Upper lobe of left lung (tissue), 6 donors: ENCODE measurements around the gene JAZF1. TPM values are rescaled to one million over a fixed set of nuclear protein-coding genes. Genes with fewer than 3 reads are reported as not detected.

Experiments used
- ATAC-seq, 2 donors: fragments of 200-7000 bp; cut with Tn5 transposase; one replicate each; pipeline ENCODE4 v1.9.1; 2022; ENCODE audit warnings: mild to moderate bottlenecking in 2 of 2, moderate library complexity in 2 of 2; ENCODE audit not compliant: low FRiP score in 2 of 2
- DNase-seq, 2 donors: peaks; one replicate each; pipeline ENCODE4 v3.0.0-alpha.2; 2019 to 2020
- H3K27ac ChIP-seq, 4 donors: fragments of 200-600 bp; sonication (generic); one replicate each; pipeline ENCODE4 v1.5.1; 2016 to 2019
- H3K27me3 ChIP-seq, 4 donors: fragments of 200-600 bp; sonication (generic); one replicate each; pipeline ENCODE4 v1.5.1; 2017 to 2019
- H3K36me3 ChIP-seq, 4 donors: fragments of 200-600 bp; sonication (generic); one replicate each; pipeline ENCODE4 v1.5.1; 2016 to 2019
- H3K4me1 ChIP-seq, 4 donors: fragments of 200-600 bp; sonication (generic); one replicate each; pipeline ENCODE4 v1.5.1; 2018 to 2019
- H3K4me3 ChIP-seq, 4 donors: fragments of 200-600 bp; sonication (generic); one replicate each; pipeline ENCODE4 v1.5.1; 2017 to 2019; ENCODE audit warnings: mild to moderate bottlenecking in 2 of 4, moderate library complexity in 1 of 4
- H3K9me3 ChIP-seq, 4 donors: fragments of 200-600 bp; sonication (generic); one replicate each; pipeline ENCODE4 v1.5.1; 2018 to 2019
- CTCF ChIP-seq, 6 experiments: fragments of 450-650 bp in 4 of 6; fragments of 200-600 bp in 2 of 6; sonication (generic) in 2 of 6; IDR thresholded peaks; one replicate each; pipeline ENCODE4 v1.5.1; 2016 to 2019; ENCODE audit warnings: antibody characterized with exemption in 6 of 6
- EP300 ChIP-seq, 4 donors: sonication (generic); formaldehyde crosslinking; IDR thresholded peaks; one replicate each; pipeline ENCODE4 v1.5.1; 2017; ENCODE audit warnings: antibody characterized with exemption in 4 of 4, control low read depth in 2 of 4
- POLR2A ChIP-seq, 4 donors: fragments of 450-650 bp; IDR thresholded peaks; one replicate each; pipeline ENCODE4 v1.5.1; 2016 to 2017; ENCODE audit warnings: antibody characterized with exemption in 4 of 4, mild to moderate bottlenecking in 2 of 4
- POLR2AphosphoS5 ChIP-seq, 2 donors: sonication (generic); formaldehyde crosslinking; IDR thresholded peaks; one replicate each; pipeline ENCODE4 v1.5.1; 2017; ENCODE audit warnings: antibody characterized with exemption in 2 of 2
- WGBS, 2 donors: methylation state at CpG; one replicate each; pipeline ENCODE4 v1.1.5; 2017 to 2018; 5-methylcytosine and 5-hydroxymethylcytosine counted together
- total RNA-seq, 6 donors: library from RNA; depleted of rRNA in 4 of 6; stranded (reverse); fragments of >200 nt in 4 of 6; gene quantifications; one replicate each; pipeline versions ENCODE4 v1.1.0 to v1.2.1, GENCODE V29; 2016 to 2021
- donor health status: DM: no; HTN: no; CAD: no; lungs with moderate emphysema.
- donor health status: DM: no; HTN: yes; CAD: no; lungs with severe emphysema.

Gene JAZF1
- total RNA-seq, 6 donors from 2014 or later = 4.2 to 19.4 (median 12.4) TPM

- no peak for DNase-seq
- no peaks in the 10 kb centered on the region for H3K27me3 ChIP-seq
- WGBS, 2 donors = 81 to 94% methylated on average over 7 of the region's 7 CpGs
- H3K9me3 ChIP-seq = no peaks in the 10 kb centered on the region
- H3K36me3 ChIP-seq = peaks cover 0 to 4% (median 0%) of the 10 kb centered on the region in 4 donors
- no peak overlapping the region for H3K4me3 ChIP-seq
- H3K27ac ChIP-seq = no peak overlapping the region
- ATAC-seq = no peak
- peaks cover 0 to 13% (median 3%) of the 10 kb centered on the region in 4 donors for H3K4me1 ChIP-seq
- TF ChIP-seq POLR2A (IDR thresholded peaks at IDR 0.05) (no peak), POLR2AphosphoS5 (IDR thresholded peaks at IDR 0.05) (no peak), CTCF (IDR thresholded peaks at IDR 0.05) (no peak), EP300 (IDR thresholded peaks at IDR 0.05) (no peak)
Observed at GRCh38 chr7:28137463-28137862, 43.1 kb downstream of the JAZF1 start.

GRCh38 chr7:28136885-28137284 is 43.7 kb downstream of the JAZF1 start:
- ATAC-seq (no peak), DNase-seq (no peak)
- Histone ChIP-seq H3K36me3 (peaks cover 0 to 4% (median 0%) of the 10 kb centered on the region in 4 donors), H3K4me1 (peaks cover 0 to 13% (median 3%) of the 10 kb centered on the region in 4 donors), H3K9me3 (no peaks in the 10 kb centered on the region), H3K4me3 (no peak overlapping the region), H3K27ac (no peak overlapping the region), H3K27me3 (no peaks in the 10 kb centered on the region)
- no peak for TF ChIP-seq EP300 (IDR thresholded peaks at IDR 0.05)
- no peak for TF ChIP-seq POLR2AphosphoS5 (IDR thresholded peaks at IDR 0.05)
- no peak for TF ChIP-seq CTCF (IDR thresholded peaks at IDR 0.05)
- TF ChIP-seq POLR2A (IDR thresholded peaks at IDR 0.05) = no peak
- WGBS, 2 donors = 93 to 95% methylated on average over 8 of the region's 8 CpGs

- no peaks in the 10 kb centered on the region for H3K9me3 ChIP-seq
- ATAC-seq = no peak
- H3K27me3 ChIP-seq = no peaks in the 10 kb centered on the region
- no peak overlapping the region for H3K4me3 ChIP-seq
- no peak for TF ChIP-seq POLR2A (IDR thresholded peaks at IDR 0.05)
- no peak for TF ChIP-seq EP300 (IDR thresholded peaks at IDR 0.05)
- no peak for TF ChIP-seq CTCF (IDR thresholded peaks at IDR 0.05)
- TF ChIP-seq POLR2AphosphoS5 (IDR thresholded peaks at IDR 0.05) = no peak
- H3K27ac ChIP-seq = no peak overlapping the region
- H3K36me3 ChIP-seq = peaks cover 0 to 4% (median 0%) of the 10 kb centered on the region in 4 donors
- WGBS, 2 donors = 65 to 100% methylated on average over 3 of the region's 3 CpGs
- DNase-seq = no peak
- peaks cover 0 to 13% (median 3%) of the 10 kb centered on the region in 4 donors for H3K4me1 ChIP-seq
Observed at GRCh38 chr7:28136420-28136819, 44.2 kb downstream of the JAZF1 start.

- no peak overlapping the region for H3K4me3 ChIP-seq
- no peaks in the 10 kb centered on the region for H3K27me3 ChIP-seq
- WGBS, 2 donors = 70 to 79% methylated on average over 3 of the region's 3 CpGs
- TF ChIP-seq POLR2A (IDR thresholded peaks at IDR 0.05) (no peak), CTCF (IDR thresholded peaks at IDR 0.05) (no peak), POLR2AphosphoS5 (IDR thresholded peaks at IDR 0.05) (no peak), EP300 (IDR thresholded peaks at IDR 0.05) (no peak)
- no peak overlapping the region for H3K27ac ChIP-seq
- DNase-seq (no peak), ATAC-seq (no peak)
- H3K36me3 ChIP-seq = peaks cover 0 to 4% (median 0%) of the 10 kb centered on the region in 4 donors
- peaks cover 0 to 13% (median 3%) of the 10 kb centered on the region in 4 donors for H3K4me1 ChIP-seq
- H3K9me3 ChIP-seq = no peaks in the 10 kb centered on the region
Observed at GRCh38 chr7:28135760-28136159, 44.8 kb downstream of the JAZF1 start.

- Histone ChIP-seq H3K27me3 (no peaks in the 10 kb centered on the region), H3K27ac (no peak overlapping the region), H3K4me3 (no peak overlapping the region), H3K9me3 (no peaks in the 10 kb centered on the region), H3K36me3 (peaks cover 0 to 4% (median 0%) of the 10 kb centered on the region in 4 donors), H3K4me1 (peaks cover 0 to 13% (median 3%) of the 10 kb centered on the region in 4 donors)
- DNase-seq (no peak), ATAC-seq (no peak)
- TF ChIP-seq POLR2AphosphoS5 (IDR thresholded peaks at IDR 0.05) (no peak), POLR2A (IDR thresholded peaks at IDR 0.05) (no peak), EP300 (IDR thresholded peaks at IDR 0.05) (no peak), CTCF (IDR thresholded peaks at IDR 0.05) (no peak)
- 61 to 71% methylated on average over 4 of the region's 4 CpGs for WGBS, 2 donors
Observed at GRCh38 chr7:28135315-28135714, 45.3 kb downstream of the JAZF1 start.
